Sciatic nerve (tissue), 2 donors: Measurements from ENCODE around the gene ANKRD52. TPM values are rescaled to one million over a fixed set of nuclear protein-coding genes. Genes with fewer than 3 reads are reported as not detected.
"Not testable (repeated sequence)": the region's sequence is repeated elsewhere in the genome, so short reads cannot be mapped to it uniquely, and the experiment has no call there.

ENCODE experiments used
- ATAC-seq: fragments of 200-7000 bp; cut with Tn5 transposase; one replicate; pipeline ENCODE4 v1.9.1; 2020; ENCODE audit warnings: mild to moderate bottlenecking, moderate library complexity
- DNase-seq: peaks from one replicate; pipeline ENCODE4 v3.0.0-alpha.2; 2020; ENCODE audit warnings: low spot score
- intact Hi-C: fragments of 100-400 bp; cut with DNase I; formaldehyde crosslinking; loops from one replicate; pipeline ENCODE4 v1.14.2; 2022
- total RNA-seq: library from RNA; stranded (reverse); fragmentation: NEBNext Ultra II Directional; extraction: Animal tissue kit (Norgen Biotek cat#: 25700); gene quantifications from one replicate; pipeline ENCODE4 v1.2.1, GENCODE V29; 2021
- donor health status: DM: no; HTN: no; CAD: no.
- donor health status: DM: no; HTN: no; CAD: no.

Gene ANKRD52
- total RNA-seq, 1 donor from 2014 or later: 40.1 TPM

DNA sequence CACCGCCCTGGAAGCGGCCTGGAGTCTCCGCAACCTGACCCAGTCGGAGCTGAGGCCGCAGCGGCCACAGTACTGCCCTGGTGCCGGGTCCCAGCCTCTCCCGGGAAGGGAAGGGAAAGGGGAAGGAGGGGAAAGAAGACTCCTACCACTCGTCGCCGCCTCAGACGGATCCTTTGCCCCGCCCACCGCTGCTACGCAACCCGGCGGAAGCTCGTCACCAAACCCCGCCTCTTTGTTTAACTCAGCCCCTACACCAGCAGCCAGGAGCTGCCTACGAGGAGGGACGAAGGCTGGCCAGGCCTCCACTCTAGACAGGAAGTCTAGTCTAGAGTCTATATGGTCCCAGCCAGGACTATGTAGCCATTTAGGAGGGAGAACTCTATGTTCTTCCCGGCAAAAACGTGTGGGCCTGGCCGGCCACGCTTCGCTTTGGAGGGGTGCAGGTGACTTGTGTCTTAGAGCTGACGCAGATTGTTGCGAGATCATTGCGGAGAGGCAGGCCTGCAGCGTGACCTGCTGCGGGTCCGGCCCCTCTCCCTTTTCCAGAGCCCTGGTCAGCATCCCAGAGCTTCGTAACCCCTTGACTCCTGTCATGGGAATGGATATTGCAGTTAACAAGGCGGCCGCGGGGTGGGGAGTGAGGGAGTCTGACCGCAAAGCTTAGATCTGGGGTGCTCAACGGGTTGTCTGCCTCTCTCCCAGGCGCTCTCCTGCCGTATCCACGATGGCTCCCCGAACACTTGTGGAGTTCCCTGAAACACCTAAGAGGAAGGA, 36.2 kb downstream of the ANKRD52 start, which contains the start of gene RNF41:
RNF41 (minus strand) TSS at position 166 of the 774 bp plus-strand sequence. CDS start 7,875 bp downstream, outside the sequence.
- DNase-seq: peak; percentile 99
- intact Hi-C loops: no loop called here
- peak; percentile 95 for ATAC-seq

DNA sequence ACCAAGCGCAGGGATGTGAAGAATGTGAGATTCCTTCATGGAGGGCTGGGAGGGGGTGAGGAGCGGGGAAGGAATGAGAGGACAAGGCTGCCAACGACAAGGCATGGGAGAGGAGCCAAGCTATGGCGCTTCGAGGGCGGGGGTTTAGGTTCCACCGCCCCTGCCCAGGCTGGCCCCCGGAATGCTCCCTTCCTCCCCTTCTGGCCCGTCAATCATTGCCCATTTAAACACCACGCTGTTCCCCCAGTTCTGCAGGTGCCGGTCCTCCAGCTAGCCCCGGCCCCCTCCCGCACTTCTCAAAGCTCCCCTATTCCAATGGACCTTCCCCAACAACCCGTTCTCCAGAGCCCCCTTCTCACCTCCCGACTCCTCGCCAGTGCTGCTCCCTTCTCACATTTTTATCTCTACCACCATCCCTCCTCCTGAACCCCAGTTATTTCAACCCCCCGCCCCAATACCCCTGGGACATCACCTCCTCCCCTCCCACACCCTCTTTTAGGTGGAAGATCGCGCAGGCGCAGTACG, 36.9 kb downstream of the ANKRD52 start:
- ATAC-seq (peak; percentile 32), DNase-seq (peak; percentile 78)
- intact Hi-C loops: no loop called here

DNA sequence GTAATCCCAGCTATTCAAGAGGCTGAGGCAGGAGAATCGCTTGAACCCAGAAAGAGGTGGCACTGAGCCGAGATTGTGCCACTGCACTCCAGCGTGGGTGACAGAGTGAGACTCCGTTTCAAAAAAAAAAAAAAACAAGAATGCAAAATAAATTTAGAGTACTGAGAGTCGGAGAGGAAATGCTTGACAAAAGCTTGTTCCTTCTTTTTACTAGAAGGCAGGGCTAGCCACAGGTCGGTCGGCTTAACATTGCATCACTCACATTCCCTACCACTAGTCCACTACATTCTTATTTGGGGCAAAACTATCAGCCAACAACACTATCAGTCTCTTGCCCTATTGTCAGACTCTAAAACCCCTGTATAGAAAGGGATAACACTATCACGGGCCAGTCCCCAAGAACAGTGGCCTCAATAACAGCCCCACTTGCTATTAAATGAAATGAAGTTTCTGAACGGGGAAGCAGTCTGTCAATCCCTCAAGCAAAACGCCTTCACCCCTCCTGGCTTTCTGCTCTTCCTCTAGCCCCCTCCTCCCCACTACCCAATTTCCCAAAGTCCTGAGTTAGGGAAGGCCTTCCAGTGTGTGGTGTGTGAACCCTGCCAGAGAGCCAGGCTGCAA, 37.5 kb downstream of the ANKRD52 start:
- intact Hi-C loops: no loop called here
- ATAC-seq (no peak), DNase-seq (no peak)

DNA sequence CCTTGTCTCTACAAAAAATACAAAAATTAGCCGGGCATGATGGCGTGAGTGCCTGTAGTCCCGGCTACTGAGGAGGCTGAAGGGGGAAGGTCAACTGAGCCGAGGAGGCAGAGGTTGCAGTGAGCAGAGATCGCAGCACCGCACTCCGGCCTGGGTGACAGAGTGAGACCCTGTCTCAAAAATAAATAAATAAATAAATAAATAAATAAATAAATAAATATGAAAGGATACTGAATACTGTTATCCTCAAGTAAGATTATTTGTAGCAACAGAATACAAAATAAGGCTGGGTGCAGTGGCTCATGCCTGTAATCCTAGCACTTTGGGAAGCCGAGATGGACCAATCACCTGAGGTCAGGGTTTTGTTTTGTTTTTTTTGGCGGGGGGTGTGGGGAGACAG, 38.3 kb downstream of the ANKRD52 start:
- intact Hi-C loops: no loop called here
- DNase-seq: no peak

DNA sequence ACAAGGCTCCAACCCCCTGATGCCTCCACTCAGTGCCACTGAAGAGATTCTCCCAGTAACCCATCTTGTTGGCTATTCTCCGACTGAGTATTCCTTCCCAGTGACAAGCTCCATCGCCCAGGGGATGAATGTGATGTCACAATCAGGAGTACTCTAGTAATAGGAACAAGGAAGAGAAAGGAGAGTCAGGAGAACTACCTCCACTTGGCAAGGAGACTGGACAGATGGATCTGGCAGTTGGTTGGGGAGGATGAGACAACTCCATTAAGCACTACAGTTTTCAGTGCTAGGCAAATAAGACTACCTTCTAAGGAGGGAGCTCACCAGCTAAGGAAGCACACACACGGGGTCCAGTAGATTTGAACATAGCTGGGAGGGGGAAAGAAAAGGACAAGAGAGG, 41.7 kb downstream of the ANKRD52 start:
- intact Hi-C loops: no loop called here

More for the DNA sequence above, 38.3 kb downstream of the ANKRD52 start:
- no peak for ATAC-seq

DNA sequence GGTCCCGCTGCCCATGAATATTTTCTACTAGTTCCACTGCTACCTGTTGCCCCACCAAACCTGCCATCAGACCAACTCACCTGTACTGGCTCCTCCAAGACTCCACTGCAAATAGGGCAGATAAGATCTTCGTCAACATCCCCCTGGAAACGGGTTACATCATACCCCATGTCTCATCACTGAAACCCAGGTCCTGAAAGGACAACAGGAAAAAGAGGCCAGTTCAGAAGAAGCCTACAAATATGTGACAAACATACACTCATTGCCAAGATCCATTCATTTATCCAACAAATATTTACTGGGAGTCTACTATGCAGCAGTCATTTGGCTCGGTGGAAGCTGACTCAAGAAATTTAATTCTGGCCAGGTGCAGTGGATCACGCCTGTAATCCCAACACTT, 44.3 kb downstream of the ANKRD52 start:
- no peak for DNase-seq
- intact Hi-C loops: no loop called here
- ATAC-seq: no peak

More for the DNA sequence above, 41.7 kb downstream of the ANKRD52 start:
- no peak for DNase-seq
- no peak for ATAC-seq

DNA sequence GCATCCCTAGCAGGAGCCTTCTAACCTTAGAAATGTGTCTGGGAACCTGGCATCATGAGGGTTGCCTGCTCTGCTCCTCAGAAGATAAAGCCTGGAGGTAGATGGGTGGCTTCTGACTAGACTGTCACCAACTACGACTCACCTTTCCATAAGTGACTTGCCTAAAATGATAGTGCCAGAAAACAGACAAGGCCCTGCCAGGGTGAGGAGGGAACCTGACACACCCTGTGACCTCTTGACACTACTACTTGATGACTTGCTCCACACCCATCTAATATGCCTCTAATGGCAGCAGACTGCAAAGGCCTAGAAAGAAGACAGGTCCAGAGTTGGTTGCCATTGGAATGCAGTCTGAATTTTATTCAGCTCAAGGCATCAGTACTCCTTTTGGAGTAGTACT, 45.8 kb downstream of the ANKRD52 start:
- intact Hi-C loops: no loop called here
- ATAC-seq: no peak

DNA sequence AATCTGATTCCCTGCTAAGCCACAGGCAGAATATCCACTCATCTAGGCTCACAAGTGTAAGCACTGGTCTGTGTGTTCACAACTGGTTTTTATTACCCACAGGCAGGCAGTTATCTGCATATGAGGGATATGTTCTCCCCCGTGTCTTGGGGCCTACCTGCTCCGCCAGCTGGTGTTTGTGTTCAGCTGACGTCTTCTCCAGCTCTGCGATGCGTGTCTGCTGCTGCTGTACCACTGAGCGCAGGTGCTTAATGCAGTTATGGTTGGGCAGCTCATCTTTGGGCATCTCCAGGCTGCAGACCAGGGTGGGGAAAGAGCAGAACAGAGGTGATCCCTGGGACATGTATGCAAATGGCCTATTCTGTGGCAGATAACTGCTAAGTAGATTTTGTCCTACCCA, 50.2 kb downstream of the ANKRD52 start:
- intact Hi-C loops: no loop called here
- ATAC-seq (no peak), DNase-seq (no peak)

More for the DNA sequence above, 45.8 kb downstream of the ANKRD52 start:
- no peak for DNase-seq

DNA sequence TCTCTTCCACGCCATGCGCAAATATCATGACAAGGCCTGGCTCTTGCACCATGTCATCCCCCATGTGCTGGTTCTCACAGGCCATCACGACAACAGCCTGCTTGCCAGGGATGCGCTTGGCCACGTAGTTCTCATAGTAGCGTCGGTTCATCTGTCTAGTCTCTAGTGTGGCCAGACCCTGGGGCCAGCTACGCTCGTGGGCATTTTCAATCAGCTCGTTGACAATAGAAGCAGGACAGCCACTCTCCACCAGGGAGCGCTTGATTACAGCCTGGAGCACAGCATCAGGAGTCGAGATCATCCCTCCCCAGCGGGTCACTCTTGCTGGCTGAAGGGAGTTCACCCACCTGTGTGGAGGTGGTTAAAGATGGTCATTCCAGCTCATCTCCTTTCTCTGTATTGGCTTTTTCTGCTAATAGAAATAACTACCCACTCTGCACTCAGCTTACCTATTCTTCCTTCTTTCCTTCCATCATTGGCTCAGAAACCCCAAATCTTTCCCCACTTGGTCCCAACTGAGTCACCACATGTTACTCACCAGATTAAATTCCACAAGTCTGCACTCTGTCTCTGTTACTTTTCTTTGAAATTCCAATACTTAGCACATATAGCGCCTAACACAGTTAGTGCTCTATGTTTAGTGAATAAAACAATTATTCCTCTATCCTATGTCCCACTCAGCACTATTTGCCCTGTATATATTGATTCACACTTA, 51.6 kb downstream of the ANKRD52 start:
- intact Hi-C loops: no loop called here
- DNase-seq (no peak), ATAC-seq (peak; percentile 66)

DNA sequence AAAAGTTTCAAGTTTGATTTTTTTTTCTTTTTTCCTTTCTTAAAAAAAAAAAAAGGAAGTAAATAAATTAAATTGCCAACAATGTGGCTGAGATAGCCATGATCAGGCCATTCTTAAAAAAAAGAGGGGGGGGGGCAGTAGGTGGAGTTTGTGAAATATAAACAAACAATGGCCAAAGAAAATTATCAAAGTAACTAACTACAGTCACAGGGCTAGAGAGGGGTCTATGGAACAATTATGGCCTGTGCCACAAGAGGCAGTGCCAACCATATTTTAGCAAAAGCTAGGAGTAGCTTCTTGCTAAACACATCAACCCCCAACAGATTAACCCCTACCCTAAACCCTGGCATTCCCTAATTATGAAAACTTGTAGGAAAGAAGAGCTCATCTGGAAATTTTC, 52.7 kb downstream of the ANKRD52 start:
- intact Hi-C loops: no loop called here
- no peak for DNase-seq
- ATAC-seq: no peak

DNA sequence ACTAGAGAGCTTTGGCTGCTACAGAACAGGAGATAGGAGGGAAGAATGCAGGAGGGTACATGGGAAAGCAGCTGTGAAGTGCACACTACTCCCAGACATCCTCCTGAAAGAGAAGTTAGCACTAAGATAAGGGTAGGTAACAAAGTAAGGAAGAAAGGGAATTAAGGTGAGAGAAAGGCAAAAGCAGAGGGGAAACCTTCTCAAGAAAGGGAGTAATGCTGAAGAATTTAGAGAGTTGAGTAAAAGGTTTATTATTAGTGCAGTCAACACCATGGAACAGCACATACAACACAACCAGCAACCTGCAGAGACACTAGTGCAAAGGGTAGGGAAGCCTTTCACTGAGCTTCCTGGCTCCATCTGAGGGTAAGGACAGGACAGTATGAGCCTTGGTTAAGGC, 53.9 kb downstream of the ANKRD52 start:
- intact Hi-C loops: no loop called here
- ATAC-seq: no peak

DNA sequence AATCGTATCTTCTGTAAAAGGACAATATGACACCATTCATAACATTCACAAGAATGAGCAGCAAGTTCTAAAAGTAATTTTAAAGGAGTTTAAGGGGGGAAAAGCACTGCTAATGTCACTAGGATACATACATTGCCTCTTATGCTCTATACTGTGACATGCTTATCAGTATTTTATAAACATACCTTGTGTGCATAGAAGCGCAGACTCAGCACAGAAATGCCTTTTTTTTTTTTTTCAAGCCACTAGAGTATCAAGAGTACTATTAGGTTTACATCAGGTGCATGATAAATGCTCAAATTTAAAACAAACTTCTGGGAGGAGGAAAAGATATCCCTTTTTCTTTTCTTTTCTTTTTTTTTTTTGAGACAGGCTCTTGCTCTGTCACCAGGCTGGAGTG, 55.3 kb downstream of the ANKRD52 start:
- intact Hi-C loops: no loop called here
- DNase-seq: no peak
- ATAC-seq: no peak

More for the DNA sequence above, 53.9 kb downstream of the ANKRD52 start:
- no peak for DNase-seq

DNA sequence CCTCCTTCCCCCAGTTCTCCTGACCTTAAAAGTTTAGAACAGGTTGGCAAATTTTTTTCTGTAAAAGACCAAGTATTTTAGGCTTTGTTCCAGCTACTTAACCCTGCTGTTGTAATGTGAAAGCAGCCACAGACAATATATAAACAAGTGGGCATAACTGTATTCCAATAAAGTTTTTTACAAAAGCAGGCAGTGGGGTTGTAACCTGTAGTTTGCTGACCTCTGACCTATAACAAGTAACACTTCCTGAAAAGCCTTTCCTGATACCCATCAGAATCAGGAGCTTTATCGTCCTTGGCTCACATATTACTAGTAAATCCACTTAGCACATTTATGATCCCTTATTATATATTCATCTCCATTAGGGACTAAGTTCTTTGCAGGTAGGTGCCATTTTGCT, 55.8 kb downstream of the ANKRD52 start:
- intact Hi-C loops: no loop called here
- ATAC-seq (no peak), DNase-seq (no peak)

DNA sequence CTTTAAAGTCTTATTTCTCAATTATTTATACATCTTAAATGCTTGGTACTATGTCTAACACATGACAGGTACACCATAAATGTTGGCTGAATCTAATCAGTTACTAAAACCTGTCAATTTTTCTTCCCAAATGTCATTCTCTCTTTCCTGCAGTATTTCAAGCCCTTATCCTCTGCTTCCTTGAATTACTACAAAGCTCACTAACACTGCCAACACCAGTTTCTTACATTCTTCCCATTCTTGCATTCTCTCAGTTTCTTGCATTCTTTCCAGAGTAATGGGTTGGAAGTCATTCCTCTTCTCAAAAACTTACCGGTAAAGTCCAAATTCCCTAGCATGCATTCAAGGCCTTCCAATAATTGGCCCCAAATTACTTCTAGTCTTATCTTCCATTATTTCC, 59.3 kb downstream of the ANKRD52 start:
- DNase-seq (no peak), ATAC-seq (no peak)
- intact Hi-C loops: loop anchor here (10.0 kb wide), 1 partner anchor 266 kb away; the partner anchor contains the start of gene SPRYD4

DNA sequence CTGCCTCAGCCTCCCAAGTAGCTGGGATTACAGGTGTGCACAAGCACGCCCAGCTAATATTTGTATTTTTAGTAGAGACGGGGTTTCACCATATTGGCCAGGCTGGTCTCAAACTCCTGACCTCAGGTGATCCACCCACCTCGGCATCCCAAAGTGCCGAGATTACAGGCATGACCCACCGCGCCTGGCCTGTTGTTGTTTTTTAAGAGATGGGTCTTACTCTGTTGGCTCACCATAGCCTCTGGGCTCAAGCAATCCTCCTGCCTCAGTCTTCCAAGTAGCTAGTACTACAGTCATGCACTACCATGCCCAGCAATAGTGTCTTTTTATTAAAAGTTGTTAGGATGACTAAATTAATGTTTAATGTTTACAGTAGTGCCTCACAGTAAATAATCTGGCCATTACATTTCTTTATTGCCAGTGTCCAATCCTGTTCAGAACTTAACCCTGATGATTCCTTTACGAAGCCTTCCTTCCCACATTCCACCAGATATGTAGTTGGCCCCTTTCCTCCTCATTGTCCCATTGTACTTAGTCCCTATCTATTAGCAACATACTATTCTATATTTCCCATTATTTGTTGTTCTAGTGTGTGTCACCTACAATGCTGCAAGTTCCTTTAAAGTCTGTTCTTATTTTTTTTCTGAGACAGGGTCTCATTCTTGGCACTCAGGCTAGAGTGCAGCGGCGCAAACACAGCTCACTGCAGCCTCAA, 60.1 kb downstream of the ANKRD52 start:
- DNase-seq (no peak), ATAC-seq (no peak)
- intact Hi-C loops: loop anchor here (10.0 kb wide), 1 partner anchor 267 kb away; the partner anchor contains the start of gene SPRYD4

DNA sequence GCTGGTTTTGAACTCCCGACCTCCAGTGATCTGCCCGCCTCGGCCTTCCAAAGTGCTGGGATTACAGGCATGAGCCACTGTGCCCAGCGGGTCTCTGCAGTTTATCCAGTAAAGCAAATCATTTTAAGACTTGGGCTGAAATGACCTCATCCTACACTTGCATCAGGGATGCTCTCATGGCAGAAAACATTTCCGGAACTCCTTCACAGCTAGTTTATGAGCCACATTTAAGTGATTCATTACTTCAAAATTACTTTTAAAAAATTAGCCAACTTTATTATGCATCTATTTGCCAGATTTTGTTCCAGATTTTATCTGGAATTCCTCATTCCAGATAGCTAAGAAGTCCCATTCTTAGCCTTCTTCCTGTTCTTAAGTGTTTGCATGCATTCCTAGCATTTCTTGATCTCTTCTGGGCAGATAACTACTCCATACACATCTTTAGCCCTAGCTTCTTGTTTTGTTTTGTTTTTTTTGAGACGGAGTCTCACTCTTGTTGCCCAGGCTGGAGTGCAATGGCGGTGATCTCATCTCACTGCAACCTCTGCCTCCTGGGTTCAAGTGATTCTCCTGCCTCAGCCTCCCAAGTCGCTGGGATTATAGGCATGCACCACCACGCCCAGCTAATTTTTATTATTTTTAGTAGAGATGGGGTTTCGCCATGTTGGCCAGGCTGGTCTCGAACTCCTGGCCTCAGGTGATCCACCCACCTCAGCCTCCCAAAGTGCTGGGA, 61.2 kb downstream of the ANKRD52 start:
- DNase-seq, ATAC-seq: not testable (repeated sequence)
- intact Hi-C loops: loop anchor here (10.0 kb wide), 1 partner anchor 268 kb away; the partner anchor contains the start of gene SPRYD4

DNA sequence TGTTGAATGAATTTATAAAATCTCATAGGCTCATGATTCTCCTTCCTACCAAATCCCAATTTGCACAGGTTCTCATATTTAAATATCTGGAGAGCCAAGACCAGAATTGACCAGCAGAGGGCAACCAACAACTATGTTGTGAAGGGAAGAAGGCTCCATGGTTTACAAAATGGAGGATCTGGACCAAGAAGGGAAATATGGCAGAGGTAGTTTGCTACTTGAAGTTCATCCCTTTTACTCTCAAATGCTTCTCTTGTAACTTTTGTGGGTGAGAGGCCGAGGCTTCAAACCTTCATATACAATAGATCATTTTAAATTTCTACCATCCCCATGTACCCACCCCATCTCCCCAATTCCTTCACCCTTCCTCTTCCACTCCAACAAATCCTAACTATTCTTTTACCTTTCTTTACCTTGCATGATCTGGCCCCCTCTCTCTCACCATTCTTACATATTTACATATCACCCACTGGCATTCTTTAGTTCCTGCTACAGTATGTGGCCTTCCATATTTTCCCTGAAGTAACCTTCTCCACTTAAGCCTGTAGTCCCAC, 65.1 kb downstream of the ANKRD52 start:
- intact Hi-C loops: loop anchor here (10.0 kb wide), 1 partner anchor 272 kb away; the partner anchor contains the start of gene SPRYD4
- DNase-seq (peak; percentile 85), ATAC-seq (peak; percentile 30)

DNA sequence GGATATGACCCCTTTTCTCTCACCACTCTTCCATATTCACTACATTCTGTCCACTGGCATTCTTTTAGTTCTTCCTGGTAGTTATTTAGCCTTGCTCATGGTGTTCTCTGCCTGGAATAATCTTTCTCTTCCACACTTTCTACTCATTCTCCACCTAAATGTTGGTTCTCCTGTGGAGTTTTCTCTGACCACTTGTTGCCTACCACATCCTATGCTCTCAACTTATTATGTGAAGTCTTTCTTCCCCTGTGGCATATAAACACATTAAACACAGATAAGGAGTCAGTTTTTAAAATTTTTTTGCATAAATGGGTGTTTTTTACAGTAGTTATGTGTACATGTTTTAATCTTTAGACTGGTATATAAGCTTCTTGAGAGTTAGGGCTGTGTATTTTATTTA, 65.6 kb downstream of the ANKRD52 start:
- ATAC-seq (no peak), DNase-seq (no peak)
- intact Hi-C loops: loop anchor here (10.0 kb wide), 1 partner anchor 272 kb away; the partner anchor contains the start of gene SPRYD4
